Osteoblast (primary cell): Measurements from ENCODE around the gene NUF2. TPM values are rescaled to one million over a fixed set of nuclear protein-coding genes. Genes with fewer than 3 reads are reported as not detected.

ENCODE experiments used
- DNase-seq: peaks from one replicate; pipeline ENCODE4 v3.0.0; 2011; ENCODE audit warnings: low spot score, mixed read lengths; ENCODE audit not compliant: insufficient read length; ENCODE audit errors: missing footprints
- H2AFZ ChIP-seq: 2 replicates; pipeline ENCODE4 v1.6.0; 2011; ENCODE audit warnings: mild to moderate bottlenecking, low read length
- H3K27ac ChIP-seq: 2 replicates; pipeline ENCODE4 v1.5.1; 2011; ENCODE audit warnings: mild to moderate bottlenecking, low read depth, low read length, moderate library complexity
- H3K27me3 ChIP-seq: 2 replicates; pipeline ENCODE4 v1.6.0; 2012; ENCODE audit warnings: mild to moderate bottlenecking, control low read depth, inconsistent platforms, low read length, moderate library complexity; ENCODE audit not compliant: insufficient read depth
- H3K36me3 ChIP-seq: 2 replicates; pipeline ENCODE4 v1.5.1; 2011; ENCODE audit warnings: mild to moderate bottlenecking, low read length, control low read depth, moderate library complexity; ENCODE audit not compliant: insufficient read depth
- H3K4me1 ChIP-seq: 2 replicates; pipeline ENCODE4 v1.5.1; 2011; ENCODE audit warnings: mild to moderate bottlenecking, low read length, control low read depth, moderate library complexity; ENCODE audit not compliant: insufficient read depth
- H3K4me2 ChIP-seq: 2 replicates; pipeline ENCODE4 v1.6.0; 2011; ENCODE audit warnings: mild to moderate bottlenecking, low read length; ENCODE audit not compliant: insufficient read depth
- H3K4me3 ChIP-seq: fragments of 200-600 bp; sonication (generic); 3 replicates; pipeline ENCODE4 v1.5.1; 2012; ENCODE audit warnings: mild to moderate bottlenecking, low read length, inconsistent platforms; ENCODE audit not compliant: insufficient read depth
- H3K79me2 ChIP-seq: 2 replicates; pipeline ENCODE4 v1.6.0; 2012; ENCODE audit warnings: mild to moderate bottlenecking, low read length, control low read depth, inconsistent platforms; ENCODE audit not compliant: insufficient read depth
- H3K9me3 ChIP-seq: 2 replicates; pipeline ENCODE4 v1.5.1; 2011; ENCODE audit warnings: low read depth, low read length, control low read depth
- H4K20me1 ChIP-seq: 2 replicates; pipeline ENCODE4 v1.6.0; 2012; ENCODE audit warnings: mild to moderate bottlenecking, low read length, control low read depth; ENCODE audit not compliant: insufficient read depth
- CTCF ChIP-seq: IDR thresholded peaks from 2 replicates; pipeline ENCODE4 v1.5.1; 2011; ENCODE audit warnings: mild to moderate bottlenecking, low read depth, low read length, moderate library complexity; ENCODE audit errors: extremely low read depth
- total RNA-seq: library from RNA; depleted of rRNA; stranded (reverse); fragments of >200 nt; gene quantifications from 2 replicates; pipeline ENCODE4 v1.2.3, GENCODE V29; 2012

The NUF2 gene
- total RNA-seq, 1 donor, result 1.8 TPM

GRCh38 chr1:163399976-163400601, 78.3 kb downstream of the NUF2 start:
- H3K4me1 ChIP-seq, result no peaks in the 10 kb centered on the region
- H4K20me1 ChIP-seq, result no peaks in the 10 kb centered on the region
- no peak overlapping the region for H3K27ac ChIP-seq
- no peak overlapping the region for H2AFZ ChIP-seq
- H3K27me3 ChIP-seq, result no peaks in the 10 kb centered on the region
- H3K9me3 ChIP-seq, result no peaks in the 10 kb centered on the region
- H3K79me2 ChIP-seq, result no peaks in the 10 kb centered on the region
- no peak for DNase-seq
- no peak for TF ChIP-seq CTCF
- no peak overlapping the region for H3K4me3 ChIP-seq
- no peaks in the 10 kb centered on the region for H3K36me3 ChIP-seq
- no peak overlapping the region for H3K4me2 ChIP-seq

- no peaks in the 10 kb centered on the region for H3K9me3 ChIP-seq
- no peak overlapping the region for H3K27ac ChIP-seq
- no peaks in the 10 kb centered on the region for H3K79me2 ChIP-seq
- H3K36me3 ChIP-seq, result no peaks in the 10 kb centered on the region
- no peaks in the 10 kb centered on the region for H4K20me1 ChIP-seq
- no peak overlapping the region for H3K4me2 ChIP-seq
- TF ChIP-seq CTCF, result no peak
- H3K4me1 ChIP-seq, result no peaks in the 10 kb centered on the region
- no peak overlapping the region for H3K4me3 ChIP-seq
- no peak overlapping the region for H2AFZ ChIP-seq
- no peaks in the 10 kb centered on the region for H3K27me3 ChIP-seq
- DNase-seq, result no peak
These were observed 79.5 kb downstream of the NUF2 start for GRCh38 chr1:163401211-163401610.

Other genes with a start within 250 kb of the NUF2 start
- 1.8 and 2.1 TPM in 2 replicates for gene RGS5, start 119.0 kb upstream of the NUF2 start, total RNA-seq